Vagina (tissue), 2 donors: Measurements from ENCODE around the gene KRT3. TPM values are rescaled to one million over a fixed set of nuclear protein-coding genes. Genes with fewer than 3 reads are reported as not detected.
"Not testable (repeated sequence)": the region's sequence is repeated elsewhere in the genome, so short reads cannot be mapped to it uniquely, and the experiment has no call there.

Experiments used
- DNase-seq, 2 donors: peaks; one replicate each; pipeline ENCODE4 v3.0.0-alpha.2; 2017; ENCODE audit errors: extremely low spot score in 2 of 2
- H3K27ac ChIP-seq: fragments of 200-600 bp; sonication (generic); one replicate; pipeline ENCODE4 v1.5.1; 2019
- H3K27me3 ChIP-seq: fragments of 200-600 bp; sonication (generic); one replicate; pipeline ENCODE4 v1.5.1; 2019
- H3K36me3 ChIP-seq, 2 donors: fragments of 200-600 bp; sonication (generic); one replicate each; pipeline ENCODE4 v1.5.1; 2017 to 2019
- H3K4me1 ChIP-seq: fragments of 200-600 bp; sonication (generic); one replicate; pipeline ENCODE4 v1.5.1; 2019
- H3K4me3 ChIP-seq, 2 donors: fragments of 200-600 bp; sonication (generic); 1 replicate in 1 of 2; 2 replicates in 1 of 2; pipeline ENCODE4 v1.5.1; 2016 to 2019
- H3K9me3 ChIP-seq: fragments of 200-600 bp; sonication (generic); one replicate; pipeline ENCODE4 v1.5.1; 2019
- POLR2A ChIP-seq, 2 donors: fragments of 450-650 bp; IDR thresholded peaks; one replicate each; pipeline ENCODE4 v1.6.1; 2017; ENCODE audit warnings: antibody characterized with exemption in 2 of 2, mild to moderate bottlenecking in 2 of 2, moderate library complexity in 2 of 2
- POLR2AphosphoS5 ChIP-seq, 2 donors: sonication (generic); formaldehyde crosslinking; IDR thresholded peaks; one replicate each; pipeline ENCODE4 v1.9.0; 2017; ENCODE audit warnings: antibody characterized with exemption in 2 of 2, mild to moderate bottlenecking in 2 of 2, low read depth in 1 of 2; ENCODE audit not compliant: insufficient read depth in 1 of 2
- intact Hi-C: fragments of 100-400 bp; cut with DNase I; formaldehyde crosslinking; loops from one replicate; pipeline ENCODE4 v1.15.1; 2023
- total RNA-seq: library from RNA; depleted of rRNA; stranded (reverse); fragments of >200 nt; gene quantifications from one replicate; pipeline ENCODE4 v1.2.3, GENCODE V29; 2016
- TF ChIP-seq, protein P1 (sequence below), 3 experiments: fragments of 450-650 bp in 2 of 3; fragments of 200-600 bp in 1 of 3; sonication (generic) in 1 of 3; IDR thresholded peaks; one replicate each; pipeline ENCODE4 v1.5.1; 2017 to 2019; ENCODE audit warnings: antibody characterized with exemption in 3 of 3, mild to moderate bottlenecking in 2 of 3, moderate library complexity in 2 of 3

The KRT3 gene
- total RNA-seq, 1 donor from 2014 or later = not detected

DNA sequence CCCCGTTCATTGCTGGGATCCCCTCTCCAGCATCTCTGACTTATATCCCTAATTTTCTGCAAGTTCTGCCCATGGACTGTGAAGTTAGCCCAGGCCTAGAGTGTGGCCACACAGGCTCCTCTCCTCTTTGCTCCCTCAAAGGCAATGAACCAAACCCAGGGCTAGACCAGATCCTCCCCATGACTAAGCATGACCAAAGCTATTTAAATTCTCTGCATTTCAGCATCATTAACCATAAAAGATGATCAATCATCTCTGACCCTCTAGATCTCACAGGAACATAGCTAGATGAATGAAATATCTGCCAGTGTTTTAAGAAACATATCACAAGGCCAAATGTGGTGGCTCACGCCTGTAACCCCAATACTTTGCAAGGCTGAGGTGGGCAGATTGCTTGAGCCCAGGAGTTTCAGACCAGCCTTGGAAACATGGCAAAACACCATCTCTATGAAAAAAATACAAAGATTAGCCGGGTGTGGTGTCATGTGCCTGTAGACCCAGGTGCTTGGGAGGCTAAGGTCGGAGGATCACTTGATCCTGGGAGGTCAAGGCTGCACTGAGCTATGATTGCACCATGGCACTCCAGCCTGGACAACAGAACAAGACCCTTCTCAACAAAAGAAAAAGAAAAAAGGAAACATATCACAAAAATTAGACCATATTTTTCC is 2.2 kb upstream of the KRT3 start:
- Histone ChIP-seq H3K4me3 (no peak overlapping the region), H3K9me3 (no peaks in the 10 kb centered on the region), H3K27me3 (no peaks in the 10 kb centered on the region), H3K4me1 (peaks cover 12% of the 10 kb centered on the region), H3K27ac (no peak overlapping the region), H3K36me3 (no peaks in the 10 kb centered on the region)
- DNase-seq = no peak
- intact Hi-C loops = no loop called here
- TF ChIP-seq POLR2AphosphoS5 (IDR thresholded peaks at IDR 0.05; ENCODE audit: insufficient read depth in 1 of 2, low read depth in 1 of 2) (no peak), POLR2A (IDR thresholded peaks at IDR 0.05) (no peak)
- TF ChIP-seq, protein P1, sequence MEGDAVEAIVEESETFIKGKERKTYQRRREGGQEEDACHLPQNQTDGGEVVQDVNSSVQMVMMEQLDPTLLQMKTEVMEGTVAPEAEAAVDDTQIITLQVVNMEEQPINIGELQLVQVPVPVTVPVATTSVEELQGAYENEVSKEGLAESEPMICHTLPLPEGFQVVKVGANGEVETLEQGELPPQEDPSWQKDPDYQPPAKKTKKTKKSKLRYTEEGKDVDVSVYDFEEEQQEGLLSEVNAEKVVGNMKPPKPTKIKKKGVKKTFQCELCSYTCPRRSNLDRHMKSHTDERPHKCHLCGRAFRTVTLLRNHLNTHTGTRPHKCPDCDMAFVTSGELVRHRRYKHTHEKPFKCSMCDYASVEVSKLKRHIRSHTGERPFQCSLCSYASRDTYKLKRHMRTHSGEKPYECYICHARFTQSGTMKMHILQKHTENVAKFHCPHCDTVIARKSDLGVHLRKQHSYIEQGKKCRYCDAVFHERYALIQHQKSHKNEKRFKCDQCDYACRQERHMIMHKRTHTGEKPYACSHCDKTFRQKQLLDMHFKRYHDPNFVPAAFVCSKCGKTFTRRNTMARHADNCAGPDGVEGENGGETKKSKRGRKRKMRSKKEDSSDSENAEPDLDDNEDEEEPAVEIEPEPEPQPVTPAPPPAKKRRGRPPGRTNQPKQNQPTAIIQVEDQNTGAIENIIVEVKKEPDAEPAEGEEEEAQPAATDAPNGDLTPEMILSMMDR (IDR thresholded peaks at IDR 0.05) = no peak

DNA sequence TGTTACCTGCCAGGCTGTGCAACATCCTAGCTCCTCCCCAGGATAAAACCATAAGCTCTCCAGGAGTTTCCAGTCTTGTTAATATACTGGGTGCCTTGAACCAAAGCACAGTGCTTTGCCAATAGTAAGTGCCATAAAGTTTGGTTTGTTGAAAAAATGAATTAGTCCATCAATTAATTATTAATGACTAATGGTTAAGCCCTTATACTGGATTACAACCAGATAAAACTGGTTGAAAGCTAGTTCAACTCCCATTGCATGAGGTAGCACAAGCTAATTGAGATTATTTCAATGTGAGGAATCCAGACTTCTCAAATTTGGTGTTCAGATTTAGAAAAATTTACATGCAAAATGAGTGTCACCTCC is 1.6 kb upstream of the KRT3 start:
- intact Hi-C loops = no loop called here
- Histone ChIP-seq H3K9me3 (no peaks in the 10 kb centered on the region), H3K4me3 (no peak overlapping the region), H3K27me3 (no peaks in the 10 kb centered on the region), H3K27ac (no peak overlapping the region), H3K36me3 (no peaks in the 10 kb centered on the region), H3K4me1 (peaks cover 12% of the 10 kb centered on the region)
- TF ChIP-seq POLR2A (IDR thresholded peaks at IDR 0.05) (no peak), POLR2AphosphoS5 (IDR thresholded peaks at IDR 0.05; ENCODE audit: insufficient read depth in 1 of 2, low read depth in 1 of 2) (no peak)
- TF ChIP-seq, protein P1 (IDR thresholded peaks at IDR 0.05) = no peak
- DNase-seq = no peak

GRCh38 chr12:52796839-52797528 is 1.1 kb upstream of the KRT3 start:
- H3K4me3 ChIP-seq = no peak overlapping the region
- intact Hi-C loops = no loop called here
- H3K9me3 ChIP-seq = no peaks in the 10 kb centered on the region
- no peak for DNase-seq
- peaks cover 12% of the 10 kb centered on the region for H3K4me1 ChIP-seq
- no peaks in the 10 kb centered on the region for H3K36me3 ChIP-seq
- TF ChIP-seq POLR2A (IDR thresholded peaks at IDR 0.05) (no peak), POLR2AphosphoS5 (IDR thresholded peaks at IDR 0.05; ENCODE audit: insufficient read depth in 1 of 2, low read depth in 1 of 2) (no peak)
- TF ChIP-seq, protein P1 (IDR thresholded peaks at IDR 0.05) = no peak
- H3K27ac ChIP-seq = no peak overlapping the region
- H3K27me3 ChIP-seq = no peaks in the 10 kb centered on the region

DNA sequence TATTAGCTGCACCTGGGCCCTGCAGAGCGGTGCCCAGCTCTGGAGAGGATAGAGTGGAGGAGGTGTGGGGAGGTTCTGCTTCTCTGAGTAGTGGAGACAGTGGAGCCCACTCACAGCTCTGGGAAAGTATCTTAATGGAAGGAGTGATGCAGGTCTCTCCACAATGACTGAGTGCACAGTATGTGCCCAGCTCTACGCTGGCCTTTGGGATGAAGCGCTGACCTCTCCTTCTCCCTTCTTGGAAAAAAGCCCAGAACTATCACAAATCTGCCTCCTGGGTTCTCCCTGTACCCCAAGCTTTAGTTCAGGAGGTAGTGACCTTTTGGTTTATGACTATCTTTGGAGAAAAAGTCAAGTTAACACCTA is 495 bp upstream of the KRT3 start:
- H3K27ac ChIP-seq = no peak overlapping the region
- intact Hi-C loops = no loop called here
- peaks cover 12% of the 10 kb centered on the region for H3K4me1 ChIP-seq
- no peaks in the 10 kb centered on the region for H3K36me3 ChIP-seq
- no peak for TF ChIP-seq POLR2A (IDR thresholded peaks at IDR 0.05)
- no peak for TF ChIP-seq POLR2AphosphoS5 (IDR thresholded peaks at IDR 0.05; ENCODE audit: insufficient read depth in 1 of 2, low read depth in 1 of 2)
- TF ChIP-seq, protein P1 (IDR thresholded peaks at IDR 0.05) = no peak
- H3K9me3 ChIP-seq = no peaks in the 10 kb centered on the region
- no peaks in the 10 kb centered on the region for H3K27me3 ChIP-seq
- H3K4me3 ChIP-seq = no peak overlapping the region
- no peak for DNase-seq

DNA sequence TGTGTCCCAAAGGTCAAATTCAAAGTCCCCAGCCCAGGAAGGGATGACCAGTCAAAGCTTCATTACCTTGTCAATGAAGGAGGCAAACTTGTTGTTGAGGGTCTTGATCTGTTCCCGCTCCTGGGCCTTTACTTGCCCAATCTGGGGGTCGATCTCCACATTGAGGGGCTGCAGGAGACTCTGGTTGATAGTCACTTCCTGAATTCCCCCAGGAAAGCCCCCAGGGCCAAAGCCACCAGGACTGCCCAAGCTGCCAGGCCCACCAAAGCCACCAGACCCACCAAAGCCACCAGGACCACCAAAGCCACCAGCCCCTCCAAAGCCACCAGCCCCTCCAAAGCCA is 614 bp downstream of the KRT3 start:
- not testable (repeated sequence) for H3K27ac ChIP-seq

More for the DNA sequence above, 614 bp downstream of the KRT3 start:
- DNase-seq, H3K9me3 ChIP-seq, intact Hi-C loops, H3K4me1 ChIP-seq, H3K4me3 ChIP-seq, H3K27me3 ChIP-seq, H3K36me3 ChIP-seq: not testable (repeated sequence)
